ENCODE data around the gene LCORL.
"Not testable (repeated sequence)": the region's sequence is repeated elsewhere in the genome, so short reads cannot be mapped to it uniquely, and the experiment has no call there.

LCORL gene

DNA sequence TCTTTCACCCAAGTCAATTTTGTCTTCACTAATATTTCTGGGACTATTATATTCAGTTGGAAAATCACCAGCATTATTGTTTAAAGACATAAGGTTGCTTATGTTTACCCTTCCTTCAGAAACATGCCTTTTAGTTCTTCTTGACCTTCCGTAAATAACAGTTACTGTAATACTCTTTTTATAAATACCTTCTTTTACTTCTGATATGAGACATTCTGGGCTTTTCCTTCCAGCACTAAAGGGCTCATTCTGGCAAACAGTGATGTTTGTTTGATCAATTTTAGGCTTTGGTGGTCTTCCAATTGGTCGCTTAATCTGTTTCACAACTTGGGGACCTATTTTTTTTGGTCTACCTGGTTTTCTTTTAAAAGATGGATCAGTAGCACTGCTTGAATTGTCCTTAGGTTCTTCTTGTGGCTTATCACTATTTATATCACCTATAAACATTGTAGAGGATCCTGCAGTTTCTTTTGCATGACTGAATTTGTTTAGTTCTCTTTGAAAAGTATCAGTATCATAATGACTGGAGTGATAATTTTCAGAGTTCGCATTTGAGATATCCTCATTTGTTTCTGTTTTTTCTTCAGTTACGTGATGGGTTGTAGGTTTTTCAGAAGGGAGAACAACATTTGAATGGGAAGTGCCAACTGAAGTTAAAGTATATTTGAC lies 146.0 kb downstream of the LCORL start:
- peaks cover 0 to 13% (median 2%) of the 10 kb centered on the region in 4 experiments for H3K36me3 ChIP-seq (ENCODE audit: control insufficient read depth in 4 of 4, insufficient read depth in 4 of 4, low read length in 3 of 4)
- no peaks in the 10 kb centered on the region for H3K9me3 ChIP-seq (ENCODE audit: control extremely low read depth in 1 of 5, control insufficient read depth in 4 of 5, insufficient read depth in 2 of 5, low read depth in 1 of 5, low read length in 4 of 5)
- no peak for DNase-seq
- WGBS (ENCODE audit: insufficient coverage): no CpG with 5 or more reads among the region's 4 CpGs
- CTCF ChIA-PET: no interaction called here
- H3K27me3 ChIP-seq (replicated peaks in 2 of 5; ENCODE audit: control insufficient read depth in 4 of 5, insufficient read depth in 5 of 5, low read length in 4 of 5): no peaks in the 10 kb centered on the region
- H3K4me3 ChIP-seq (ENCODE audit: control insufficient read depth in 1 of 7, extremely low read depth in 1 of 7, insufficient read depth in 4 of 7, low read depth in 2 of 7, low read length in 6 of 7): no peak overlapping the region
- POLR2A ChIA-PET: no interaction called here
- no peaks in the 10 kb centered on the region for H3K4me1 ChIP-seq (ENCODE audit: control extremely low read depth in 1 of 4, control insufficient read depth in 4 of 4, insufficient read depth in 4 of 4, low read length in 3 of 4)
- H3K27ac ChIP-seq (ENCODE audit: insufficient read depth in 1 of 2, low read depth in 1 of 2, low read length in 2 of 2, poor library complexity in 1 of 2, severe bottlenecking in 2 of 2): no peak overlapping the region

DNA sequence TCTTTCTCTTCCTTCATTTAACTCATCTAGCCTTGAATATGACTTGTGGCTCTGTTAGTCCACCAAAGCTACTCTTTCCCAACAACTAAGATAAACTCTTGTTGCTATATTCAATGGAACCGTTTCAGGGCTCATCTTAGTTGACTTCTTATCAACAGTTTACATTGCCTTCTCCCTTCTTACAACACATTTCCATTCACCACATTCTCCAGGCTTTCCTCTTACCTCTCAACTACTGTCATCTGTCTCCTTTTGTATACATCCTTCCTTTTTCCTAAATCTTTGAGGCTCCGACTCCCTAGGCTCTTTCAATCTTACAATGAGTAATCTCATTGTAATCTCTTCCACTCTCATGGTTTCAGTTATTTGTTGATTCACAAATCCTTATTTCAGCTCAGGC lies 152.2 kb downstream of the LCORL start:
- ChIA-PET CTCF (no interaction called here), POLR2A (no interaction called here)
- Histone ChIP-seq H3K4me1 (ENCODE audit: control extremely low read depth in 1 of 4, control insufficient read depth in 4 of 4, insufficient read depth in 4 of 4, low read length in 3 of 4) (no peaks in the 10 kb centered on the region), H3K9me3 (ENCODE audit: control extremely low read depth in 1 of 5, control insufficient read depth in 4 of 5, insufficient read depth in 2 of 5, low read depth in 1 of 5, low read length in 4 of 5) (no peaks in the 10 kb centered on the region), H3K27me3 (replicated peaks in 2 of 5; ENCODE audit: control insufficient read depth in 4 of 5, insufficient read depth in 5 of 5, low read length in 4 of 5) (no peaks in the 10 kb centered on the region), H3K27ac (ENCODE audit: insufficient read depth in 1 of 2, low read depth in 1 of 2, low read length in 2 of 2, poor library complexity in 1 of 2, severe bottlenecking in 2 of 2) (no peak overlapping the region), H3K36me3 (ENCODE audit: control insufficient read depth in 4 of 4, insufficient read depth in 4 of 4, low read length in 3 of 4) (no peaks in the 10 kb centered on the region), H3K4me3 (ENCODE audit: control insufficient read depth in 1 of 7, extremely low read depth in 1 of 7, insufficient read depth in 4 of 7, low read depth in 2 of 7, low read length in 6 of 7) (no peak overlapping the region)
- no peak for DNase-seq
- 100% methylated on average over 2 of the region's 2 CpGs for WGBS (ENCODE audit: insufficient coverage)

GRCh38 chr4:17867276-17867675 lies 154.3 kb downstream of the LCORL start:
- peaks cover 0 to 5% (median 0%) of the 10 kb centered on the region in 5 experiments for H3K9me3 ChIP-seq (ENCODE audit: control extremely low read depth in 1 of 5, control insufficient read depth in 4 of 5, insufficient read depth in 2 of 5, low read depth in 1 of 5, low read length in 4 of 5)
- H3K4me3 ChIP-seq (ENCODE audit: control insufficient read depth in 1 of 7, extremely low read depth in 1 of 7, insufficient read depth in 4 of 7, low read depth in 2 of 7, low read length in 6 of 7): no peak overlapping the region
- DNase-seq: no peak
- H3K36me3 ChIP-seq (ENCODE audit: control insufficient read depth in 4 of 4, insufficient read depth in 4 of 4, low read length in 3 of 4): peaks cover 0 to 6% (median 0%) of the 10 kb centered on the region in 4 experiments
- no peaks in the 10 kb centered on the region for H3K4me1 ChIP-seq (ENCODE audit: control extremely low read depth in 1 of 4, control insufficient read depth in 4 of 4, insufficient read depth in 4 of 4, low read length in 3 of 4)
- ChIA-PET CTCF (no interaction called here), POLR2A (no interaction called here)
- 100% methylated on average over 1 of the region's 3 CpGs for WGBS (ENCODE audit: insufficient coverage)
- no peak overlapping the region for H3K27ac ChIP-seq (ENCODE audit: insufficient read depth in 1 of 2, low read depth in 1 of 2, low read length in 2 of 2, poor library complexity in 1 of 2, severe bottlenecking in 2 of 2)
- no peaks in the 10 kb centered on the region for H3K27me3 ChIP-seq (replicated peaks in 2 of 5; ENCODE audit: control insufficient read depth in 4 of 5, insufficient read depth in 5 of 5, low read length in 4 of 5)

- no peak for DNase-seq
- Histone ChIP-seq H3K4me1 (ENCODE audit: control extremely low read depth in 1 of 4, control insufficient read depth in 4 of 4, insufficient read depth in 4 of 4, low read length in 3 of 4) (no peaks in the 10 kb centered on the region), H3K27me3 (replicated peaks in 2 of 5; ENCODE audit: control insufficient read depth in 4 of 5, insufficient read depth in 5 of 5, low read length in 4 of 5) (no peaks in the 10 kb centered on the region), H3K4me3 (ENCODE audit: control insufficient read depth in 1 of 7, extremely low read depth in 1 of 7, insufficient read depth in 4 of 7, low read depth in 2 of 7, low read length in 6 of 7) (no peak overlapping the region), H3K27ac (ENCODE audit: insufficient read depth in 1 of 2, low read depth in 1 of 2, low read length in 2 of 2, poor library complexity in 1 of 2, severe bottlenecking in 2 of 2) (no peak overlapping the region), H3K36me3 (ENCODE audit: control insufficient read depth in 4 of 4, insufficient read depth in 4 of 4, low read length in 3 of 4) (peaks cover 0 to 6% (median 0%) of the 10 kb centered on the region in 4 experiments), H3K9me3 (ENCODE audit: control extremely low read depth in 1 of 5, control insufficient read depth in 4 of 5, insufficient read depth in 2 of 5, low read depth in 1 of 5, low read length in 4 of 5) (peaks cover 0 to 9% (median 3%) of the 10 kb centered on the region in 5 experiments)
- CTCF ChIA-PET: no interaction called here
- POLR2A ChIA-PET: no interaction called here
- no CpG with 5 or more reads among the region's 2 CpGs for WGBS (ENCODE audit: insufficient coverage)
These were observed 154.7 kb downstream of the LCORL start for GRCh38 chr4:17866810-17867209.

DNA sequence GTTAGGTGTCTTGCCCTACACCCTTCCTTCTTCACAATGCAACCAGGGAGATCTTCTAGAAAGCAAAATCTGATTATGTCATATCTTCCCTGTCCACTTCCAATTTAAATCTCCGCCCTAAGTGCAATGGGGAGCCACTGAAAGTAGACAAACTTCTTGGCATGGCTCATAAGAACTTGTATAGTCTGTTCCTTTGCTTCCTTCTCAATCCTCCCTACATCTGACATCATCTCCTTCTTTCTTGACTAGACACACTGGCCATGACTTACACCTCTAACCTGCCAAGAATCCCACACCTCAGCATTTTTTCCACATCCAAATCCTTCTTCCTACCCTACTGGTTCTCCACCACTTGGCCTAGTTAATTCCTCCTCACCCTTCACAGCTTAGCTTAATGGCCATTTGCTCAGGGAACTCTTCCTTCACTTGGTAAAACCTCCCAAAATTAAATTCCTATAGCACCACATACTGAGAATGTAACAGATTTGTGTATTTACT lies 155.6 kb downstream of the LCORL start:
- H3K4me1 ChIP-seq (ENCODE audit: control extremely low read depth in 1 of 4, control insufficient read depth in 4 of 4, insufficient read depth in 4 of 4, low read length in 3 of 4): no peaks in the 10 kb centered on the region
- no peak overlapping the region for H3K4me3 ChIP-seq (ENCODE audit: control insufficient read depth in 1 of 7, extremely low read depth in 1 of 7, insufficient read depth in 4 of 7, low read depth in 2 of 7, low read length in 6 of 7)
- 100% methylated on average over 1 of the region's 1 CpG for WGBS (ENCODE audit: insufficient coverage)
- H3K9me3 ChIP-seq (ENCODE audit: control extremely low read depth in 1 of 5, control insufficient read depth in 4 of 5, insufficient read depth in 2 of 5, low read depth in 1 of 5, low read length in 4 of 5): peaks cover 0 to 12% (median 4%) of the 10 kb centered on the region in 5 experiments
- ChIA-PET POLR2A (no interaction called here), CTCF (no interaction called here)
- no peak overlapping the region for H3K27ac ChIP-seq (ENCODE audit: insufficient read depth in 1 of 2, low read depth in 1 of 2, low read length in 2 of 2, poor library complexity in 1 of 2, severe bottlenecking in 2 of 2)
- H3K27me3 ChIP-seq (replicated peaks in 2 of 5; ENCODE audit: control insufficient read depth in 4 of 5, insufficient read depth in 5 of 5, low read length in 4 of 5): no peaks in the 10 kb centered on the region
- DNase-seq: no peak
- H3K36me3 ChIP-seq (ENCODE audit: control insufficient read depth in 4 of 4, insufficient read depth in 4 of 4, low read length in 3 of 4): peaks cover 0 to 8% (median 0%) of the 10 kb centered on the region in 4 experiments

GRCh38 chr4:17861906-17862305 lies 159.6 kb downstream of the LCORL start:
- POLR2A ChIA-PET; H3K36me3 ChIP-seq (ENCODE audit: control insufficient read depth in 4 of 4, insufficient read depth in 4 of 4, low read length in 3 of 4); H3K4me3 ChIP-seq (ENCODE audit: control insufficient read depth in 1 of 7, extremely low read depth in 1 of 7, insufficient read depth in 4 of 7, low read depth in 2 of 7, low read length in 6 of 7); H3K27ac ChIP-seq (ENCODE audit: insufficient read depth in 1 of 2, low read depth in 1 of 2, low read length in 2 of 2, poor library complexity in 1 of 2, severe bottlenecking in 2 of 2); CTCF ChIA-PET; H3K27me3 ChIP-seq (replicated peaks in 2 of 5; ENCODE audit: control insufficient read depth in 4 of 5, insufficient read depth in 5 of 5, low read length in 4 of 5); H3K4me1 ChIP-seq (ENCODE audit: control extremely low read depth in 1 of 4, control insufficient read depth in 4 of 4, insufficient read depth in 4 of 4, low read length in 3 of 4); DNase-seq: not testable (repeated sequence)
- H3K9me3 ChIP-seq (ENCODE audit: control extremely low read depth in 1 of 5, control insufficient read depth in 4 of 5, insufficient read depth in 2 of 5, low read depth in 1 of 5, low read length in 4 of 5): peaks cover 0 to 12% (median 4%) of the 10 kb centered on the region in 5 experiments

- no peak overlapping the region for H3K27ac ChIP-seq (ENCODE audit: insufficient read depth in 1 of 2, low read depth in 1 of 2, low read length in 2 of 2, poor library complexity in 1 of 2, severe bottlenecking in 2 of 2)
- H3K4me1 ChIP-seq (ENCODE audit: control extremely low read depth in 1 of 4, control insufficient read depth in 4 of 4, insufficient read depth in 4 of 4, low read length in 3 of 4): no peaks in the 10 kb centered on the region
- H3K36me3 ChIP-seq (ENCODE audit: control insufficient read depth in 4 of 4, insufficient read depth in 4 of 4, low read length in 3 of 4): peaks cover 0 to 8% (median 0%) of the 10 kb centered on the region in 4 experiments
- no peak overlapping the region for H3K4me3 ChIP-seq (ENCODE audit: control insufficient read depth in 1 of 7, extremely low read depth in 1 of 7, insufficient read depth in 4 of 7, low read depth in 2 of 7, low read length in 6 of 7)
- no peak for DNase-seq
- POLR2A ChIA-PET: no interaction called here
- H3K27me3 ChIP-seq (replicated peaks in 2 of 5; ENCODE audit: control insufficient read depth in 4 of 5, insufficient read depth in 5 of 5, low read length in 4 of 5): no peaks in the 10 kb centered on the region
- CTCF ChIA-PET: no interaction called here
- WGBS (ENCODE audit: insufficient coverage): 100% methylated on average over 4 of the region's 5 CpGs
- H3K9me3 ChIP-seq (ENCODE audit: control extremely low read depth in 1 of 5, control insufficient read depth in 4 of 5, insufficient read depth in 2 of 5, low read depth in 1 of 5, low read length in 4 of 5): peaks cover 0 to 12% (median 4%) of the 10 kb centered on the region in 5 experiments
These were observed 161.7 kb downstream of the LCORL start for GRCh38 chr4:17859793-17860406.
